ENCODE results near the gene GK. TPM values are rescaled to one million over a fixed set of nuclear protein-coding genes. Genes with fewer than 3 reads are reported as not detected.

The GK gene
- total RNA-seq, 4 donors from 2014 or later = 0.15 to 5.7 (median 2.9) TPM

DNA sequence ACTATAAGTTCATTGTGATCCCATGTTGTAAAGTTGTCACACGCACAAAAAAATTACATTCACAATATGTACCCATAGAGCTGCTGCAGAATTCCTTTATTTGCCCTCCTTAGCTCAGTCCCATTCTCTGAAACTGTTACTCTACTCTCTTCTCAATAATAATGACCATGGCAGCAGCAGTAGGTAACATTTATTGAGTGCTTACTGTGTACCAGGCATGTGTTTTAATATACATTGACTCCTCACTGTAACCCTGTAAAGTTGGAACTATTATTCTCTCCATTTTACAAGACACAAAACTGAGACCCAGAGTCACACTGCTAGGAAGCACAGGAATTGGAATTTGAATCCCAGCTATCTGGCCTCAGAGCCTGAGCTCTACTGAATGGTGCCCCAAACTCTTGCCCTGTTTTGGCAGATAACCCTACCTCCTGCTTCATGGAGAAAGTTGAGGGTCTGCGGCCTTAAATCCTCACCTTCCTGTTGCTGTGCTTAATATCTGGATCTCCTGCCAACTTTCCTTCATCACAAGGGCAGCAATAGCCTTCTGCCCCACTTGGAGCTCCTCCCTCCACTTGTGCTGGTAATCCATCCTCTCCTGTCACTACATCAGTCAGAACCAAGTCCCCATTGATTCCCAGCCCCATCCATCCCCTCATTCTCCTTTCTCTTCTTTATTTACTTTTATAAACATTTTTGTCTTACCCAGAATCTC is 20.8 kb downstream of the GK start:
- Histone ChIP-seq H3K4me1 (no peaks in the 10 kb centered on the region), H3K27me3 (no peaks in the 10 kb centered on the region), H3K4me3 (no peak overlapping the region), H3K27ac (no peak overlapping the region), H3K9me3 (no peaks in the 10 kb centered on the region), H3K36me3 (no peaks in the 10 kb centered on the region)
- intact Hi-C loops (cut with DNase I; ENCODE audit: low total_unique reads) = no loop called here
- in situ Hi-C loops (cut with MboI; ENCODE audit: low sequenced_read_pairs in 4 of 4) = no loop called here
- ATAC-seq (no peak), DNase-seq (no peak)
- no peak for TF ChIP-seq POLR2A (IDR thresholded peaks at IDR 0.05)
- TF ChIP-seq, protein P1, sequence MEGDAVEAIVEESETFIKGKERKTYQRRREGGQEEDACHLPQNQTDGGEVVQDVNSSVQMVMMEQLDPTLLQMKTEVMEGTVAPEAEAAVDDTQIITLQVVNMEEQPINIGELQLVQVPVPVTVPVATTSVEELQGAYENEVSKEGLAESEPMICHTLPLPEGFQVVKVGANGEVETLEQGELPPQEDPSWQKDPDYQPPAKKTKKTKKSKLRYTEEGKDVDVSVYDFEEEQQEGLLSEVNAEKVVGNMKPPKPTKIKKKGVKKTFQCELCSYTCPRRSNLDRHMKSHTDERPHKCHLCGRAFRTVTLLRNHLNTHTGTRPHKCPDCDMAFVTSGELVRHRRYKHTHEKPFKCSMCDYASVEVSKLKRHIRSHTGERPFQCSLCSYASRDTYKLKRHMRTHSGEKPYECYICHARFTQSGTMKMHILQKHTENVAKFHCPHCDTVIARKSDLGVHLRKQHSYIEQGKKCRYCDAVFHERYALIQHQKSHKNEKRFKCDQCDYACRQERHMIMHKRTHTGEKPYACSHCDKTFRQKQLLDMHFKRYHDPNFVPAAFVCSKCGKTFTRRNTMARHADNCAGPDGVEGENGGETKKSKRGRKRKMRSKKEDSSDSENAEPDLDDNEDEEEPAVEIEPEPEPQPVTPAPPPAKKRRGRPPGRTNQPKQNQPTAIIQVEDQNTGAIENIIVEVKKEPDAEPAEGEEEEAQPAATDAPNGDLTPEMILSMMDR (IDR thresholded peaks at IDR 0.05 in 4 of 5, conservative IDR thresholded peaks at IDR 0.05 in 1 of 5) = no peak

DNA sequence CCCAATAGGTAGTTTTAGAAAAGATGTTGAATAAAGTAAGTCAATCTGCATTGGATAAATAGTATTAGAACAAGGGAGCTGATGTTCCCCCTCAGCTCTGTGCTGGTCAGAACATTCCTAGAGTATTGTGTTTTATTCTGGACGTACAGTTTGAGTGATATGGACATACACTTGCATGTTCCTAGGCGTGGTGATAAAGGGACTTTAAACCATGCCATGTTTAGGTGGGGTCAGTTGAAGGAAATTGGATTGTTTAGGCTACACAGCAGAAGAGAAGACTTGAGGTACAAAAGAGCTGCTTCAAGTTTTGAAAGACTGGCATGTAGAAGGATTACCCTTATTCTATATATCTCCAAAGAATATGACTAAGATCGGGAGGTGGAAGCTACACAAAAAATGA is 21.6 kb downstream of the GK start:
- TF ChIP-seq POLR2A (IDR thresholded peaks at IDR 0.05) = no peak
- TF ChIP-seq, protein P1 (IDR thresholded peaks at IDR 0.05 in 4 of 5, conservative IDR thresholded peaks at IDR 0.05 in 1 of 5) = no peak
- no peaks in the 10 kb centered on the region for H3K9me3 ChIP-seq
- no peak for ATAC-seq
- H3K27me3 ChIP-seq = no peaks in the 10 kb centered on the region
- H3K4me1 ChIP-seq = no peaks in the 10 kb centered on the region
- in situ Hi-C loops (cut with MboI; ENCODE audit: low sequenced_read_pairs in 4 of 4) (no loop called here), intact Hi-C loops (cut with DNase I; ENCODE audit: low total_unique reads) (no loop called here)
- no peak overlapping the region for H3K27ac ChIP-seq
- no peak overlapping the region for H3K4me3 ChIP-seq
- no peaks in the 10 kb centered on the region for H3K36me3 ChIP-seq
- no peak for DNase-seq

DNA sequence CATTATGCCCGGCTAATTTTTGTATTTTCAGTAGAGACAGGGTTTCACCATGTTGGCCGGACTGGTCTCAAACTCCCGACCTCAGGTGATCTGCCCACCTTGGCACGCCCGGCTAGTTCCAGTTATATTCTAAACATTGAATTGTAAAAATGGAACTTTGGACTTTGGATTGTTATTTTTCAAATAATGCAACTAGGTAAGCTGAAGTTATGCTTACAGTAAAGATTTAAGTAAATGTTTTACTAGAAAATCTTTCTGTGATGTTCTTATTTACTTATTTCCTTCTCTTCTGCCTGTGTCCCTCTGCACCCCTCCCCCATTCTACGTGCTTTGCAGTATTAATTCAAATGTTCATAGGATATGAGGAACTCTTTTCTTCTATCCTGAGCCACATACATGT is 26.1 kb downstream of the GK start:
- no peaks in the 10 kb centered on the region for H3K4me1 ChIP-seq
- TF ChIP-seq, protein P1 (IDR thresholded peaks at IDR 0.05 in 4 of 5, conservative IDR thresholded peaks at IDR 0.05 in 1 of 5) = no peak
- no peak for TF ChIP-seq POLR2A (IDR thresholded peaks at IDR 0.05)
- no peaks in the 10 kb centered on the region for H3K36me3 ChIP-seq
- H3K27ac ChIP-seq = no peak overlapping the region
- intact Hi-C loops (cut with DNase I; ENCODE audit: low total_unique reads) = no loop called here
- H3K27me3 ChIP-seq = no peaks in the 10 kb centered on the region
- DNase-seq (no peak), ATAC-seq (no peak)
- in situ Hi-C loops (cut with MboI; ENCODE audit: low sequenced_read_pairs in 4 of 4) = no loop called here
- H3K4me3 ChIP-seq = no peak overlapping the region
- no peaks in the 10 kb centered on the region for H3K9me3 ChIP-seq

DNA sequence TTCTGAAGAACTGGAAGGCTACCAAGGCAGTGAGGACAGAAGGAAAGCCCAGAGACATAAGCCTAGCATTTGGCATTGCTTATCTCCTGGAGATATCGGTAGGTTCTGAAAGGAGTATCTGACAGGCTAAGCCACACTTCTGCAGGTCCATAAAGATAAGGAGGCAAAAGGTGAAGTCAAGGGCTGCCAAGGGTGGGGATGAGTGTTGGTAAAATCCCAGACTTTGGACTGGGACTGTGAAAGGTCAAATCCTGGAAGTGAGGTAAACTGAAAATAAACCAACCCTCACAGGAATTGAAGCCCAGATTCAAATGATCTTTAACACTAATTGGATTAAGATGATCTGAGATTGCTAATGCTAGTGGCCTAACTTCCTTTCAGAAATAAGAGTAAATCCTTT is 27.4 kb downstream of the GK start:
- H3K9me3 ChIP-seq = no peaks in the 10 kb centered on the region
- no peaks in the 10 kb centered on the region for H3K36me3 ChIP-seq
- no peak overlapping the region for H3K27ac ChIP-seq
- no peak for ATAC-seq
- in situ Hi-C loops (cut with MboI; ENCODE audit: low sequenced_read_pairs in 4 of 4) (no loop called here), intact Hi-C loops (cut with DNase I; ENCODE audit: low total_unique reads) (no loop called here)
- no peak for TF ChIP-seq POLR2A (IDR thresholded peaks at IDR 0.05)
- H3K4me3 ChIP-seq = no peak overlapping the region
- no peaks in the 10 kb centered on the region for H3K27me3 ChIP-seq
- no peaks in the 10 kb centered on the region for H3K4me1 ChIP-seq
- no peak for DNase-seq

DNA sequence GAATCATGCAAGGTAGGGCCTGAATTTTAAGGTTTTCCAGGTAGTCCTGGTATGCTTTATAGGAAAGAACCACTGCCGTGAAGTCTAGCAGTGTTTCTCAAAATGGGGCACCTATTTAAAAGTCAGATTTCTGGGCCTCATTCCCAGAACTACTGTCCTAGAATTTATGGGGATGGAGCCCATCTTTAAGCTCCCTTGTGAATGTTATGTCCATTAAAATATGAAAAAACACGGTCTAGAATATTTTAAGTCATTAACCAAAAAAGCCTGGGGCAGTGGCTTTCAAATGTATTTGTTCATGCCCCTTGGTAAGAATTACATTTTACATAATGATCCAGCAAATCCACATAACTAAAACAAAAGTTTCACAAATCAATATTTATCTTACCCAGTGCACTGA is 35.4 kb downstream of the GK start:
- H3K27ac ChIP-seq = no peak overlapping the region
- H3K9me3 ChIP-seq = no peaks in the 10 kb centered on the region
- H3K36me3 ChIP-seq = no peaks in the 10 kb centered on the region
- in situ Hi-C loops (cut with MboI; ENCODE audit: low sequenced_read_pairs in 4 of 4) = no loop called here
- ATAC-seq (no peak), DNase-seq (no peak)
- intact Hi-C loops (cut with DNase I; ENCODE audit: low total_unique reads) = no loop called here
- no peaks in the 10 kb centered on the region for H3K27me3 ChIP-seq
- TF ChIP-seq, protein P1 (IDR thresholded peaks at IDR 0.05 in 4 of 5, conservative IDR thresholded peaks at IDR 0.05 in 1 of 5) = no peak
- TF ChIP-seq POLR2A (IDR thresholded peaks at IDR 0.05) = no peak
- H3K4me3 ChIP-seq = no peak overlapping the region
- H3K4me1 ChIP-seq = no peaks in the 10 kb centered on the region
